Measurements from ENCODE around the gene PPOX.

Gene PPOX

GRCh38 chr1:161197560-161198193 lies 31.5 kb downstream of the PPOX start:
- H3K27ac ChIP-seq (ENCODE audit: low read depth, low read length, poor library complexity, severe bottlenecking): no peak overlapping the region
- H3F3A ChIP-seq (ENCODE audit: insufficient read depth, low read length): no peaks in the 10 kb centered on the region
- no peak for TF ChIP-seq EZH2 (IDR thresholded peaks at IDR 0.05; ENCODE audit: borderline replicate concordance, low read length)
- TF ChIP-seq CTCF (IDR thresholded peaks at IDR 0.05; ENCODE audit: low read length): no peak
- no peak overlapping the region for H3K4me2 ChIP-seq (ENCODE audit: low read length)
- no peaks in the 10 kb centered on the region for H3K36me3 ChIP-seq (ENCODE audit: insufficient read depth, low read length)
- no peak overlapping the region for H3K9ac ChIP-seq (ENCODE audit: low read length)
- peaks cover 16% of the 10 kb centered on the region for H3K4me1 ChIP-seq (ENCODE audit: insufficient read depth, low read length, severe bottlenecking)
- H3K9me2 ChIP-seq (ENCODE audit: low read depth, low read length): no peaks in the 10 kb centered on the region
- no peaks in the 10 kb centered on the region for H3K79me2 ChIP-seq (ENCODE audit: insufficient read depth, low read length)
- no peaks in the 10 kb centered on the region for H3K9me3 ChIP-seq (ENCODE audit: low read length)
- no peaks in the 10 kb centered on the region for H4K20me1 ChIP-seq (ENCODE audit: insufficient read depth, low read length)
- H3K4me3 ChIP-seq (ENCODE audit: low read depth, low read length, poor library complexity, severe bottlenecking): no peak overlapping the region
- H3K27me3 ChIP-seq (ENCODE audit: insufficient read depth, low read length): no peaks in the 10 kb centered on the region
- H2AFZ ChIP-seq (ENCODE audit: low read length): no peak overlapping the region

DNA sequence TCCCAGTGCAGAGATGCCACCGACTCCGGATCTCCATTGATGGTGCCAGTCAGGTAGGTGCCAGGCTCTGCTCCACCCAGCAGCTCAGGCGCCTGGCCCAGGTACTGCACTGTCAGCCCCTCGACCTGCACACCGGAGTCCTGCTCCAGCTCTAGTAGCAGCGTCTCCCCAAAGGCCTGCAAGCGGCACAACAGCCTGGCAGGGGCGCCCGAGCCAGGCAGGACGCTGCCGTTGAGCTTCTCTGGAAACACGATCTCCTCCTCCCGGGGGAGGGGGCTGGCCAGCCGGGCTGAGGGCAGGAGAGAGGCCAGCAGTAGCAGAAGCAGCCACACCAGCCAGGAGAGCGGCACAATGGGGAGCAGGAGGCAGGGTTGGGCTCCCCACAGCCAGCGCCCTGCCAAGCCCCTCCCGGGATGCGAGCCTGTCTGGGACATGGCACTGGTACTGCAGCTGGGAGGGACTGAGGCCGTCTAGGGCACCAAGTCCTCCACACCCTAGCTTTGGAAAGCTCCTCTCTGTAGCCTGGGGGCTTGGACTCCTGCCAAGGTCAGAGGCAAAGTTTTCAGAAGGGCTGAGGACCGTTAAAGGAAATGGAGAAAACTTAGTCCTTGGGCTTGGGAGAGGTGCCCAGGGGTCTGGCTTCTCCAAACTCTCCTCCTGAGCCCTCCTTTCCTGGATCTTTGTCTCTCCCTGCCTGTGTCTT lies 32.1 kb downstream of the PPOX start:
- H3K9me3 ChIP-seq (ENCODE audit: low read length): no peaks in the 10 kb centered on the region
- TF ChIP-seq CTCF (IDR thresholded peaks at IDR 0.05; ENCODE audit: low read length) (no peak), EZH2 (IDR thresholded peaks at IDR 0.05; ENCODE audit: borderline replicate concordance, low read length) (no peak)
- no peak overlapping the region for H3K4me2 ChIP-seq (ENCODE audit: low read length)
- no peaks in the 10 kb centered on the region for H3K9me2 ChIP-seq (ENCODE audit: low read depth, low read length)
- no peaks in the 10 kb centered on the region for H4K20me1 ChIP-seq (ENCODE audit: insufficient read depth, low read length)
- H3K36me3 ChIP-seq (ENCODE audit: insufficient read depth, low read length): 0 out of 2 replicates have a peak, but pooled peaks cover under 1% of the 10 kb centered on the region
- H3F3A ChIP-seq (ENCODE audit: insufficient read depth, low read length): no peaks in the 10 kb centered on the region
- H3K4me1 ChIP-seq (ENCODE audit: insufficient read depth, low read length, severe bottlenecking): peaks cover 22% of the 10 kb centered on the region
- H3K9ac ChIP-seq (ENCODE audit: low read length): no peak overlapping the region
- H3K79me2 ChIP-seq (ENCODE audit: insufficient read depth, low read length): no peaks in the 10 kb centered on the region
- H3K4me3 ChIP-seq (ENCODE audit: low read depth, low read length, poor library complexity, severe bottlenecking): no peak overlapping the region
- no peaks in the 10 kb centered on the region for H3K27me3 ChIP-seq (ENCODE audit: insufficient read depth, low read length)
- H3K27ac ChIP-seq (ENCODE audit: low read depth, low read length, poor library complexity, severe bottlenecking): no peak overlapping the region
- H2AFZ ChIP-seq (ENCODE audit: low read length): no peak overlapping the region

- Histone ChIP-seq H4K20me1 (ENCODE audit: insufficient read depth, low read length) (no peaks in the 10 kb centered on the region), H3K27ac (ENCODE audit: low read depth, low read length, poor library complexity, severe bottlenecking) (no peak within 1 kb of the TSS), H3K9ac (ENCODE audit: low read length) (no peak within 1 kb of the TSS), H3K27me3 (ENCODE audit: insufficient read depth, low read length) (no peaks in the 10 kb centered on the region), H3K36me3 (ENCODE audit: insufficient read depth, low read length) (peaks cover 7% of the 10 kb centered on the region; the same call in 1 of the 2 replicates), H3K9me3 (ENCODE audit: low read length) (no peaks in the 10 kb centered on the region), H3K4me2 (ENCODE audit: low read length) (no peak within 1 kb of the TSS), H3K79me2 (ENCODE audit: insufficient read depth, low read length) (no peaks in the 10 kb centered on the region), H3K4me3 (ENCODE audit: low read depth, low read length, poor library complexity, severe bottlenecking) (no peak within 1 kb of the TSS), H2AFZ (ENCODE audit: low read length) (no peak within 1 kb of the TSS), H3K9me2 (ENCODE audit: low read depth, low read length) (no peaks in the 10 kb centered on the region), H3F3A (ENCODE audit: insufficient read depth, low read length) (no peaks in the 10 kb centered on the region), H3K4me1 (ENCODE audit: insufficient read depth, low read length, severe bottlenecking) (peaks cover 27% of the 10 kb centered on the region)
- no peak for TF ChIP-seq CTCF (IDR thresholded peaks at IDR 0.05; ENCODE audit: low read length)
- no peak for TF ChIP-seq EZH2 (IDR thresholded peaks at IDR 0.05; ENCODE audit: borderline replicate concordance, low read length)
These were observed 32.7 kb downstream of the PPOX start, which contains the start of gene ADAMTS4 for GRCh38 chr1:161198897-161199431. Gene ADAMTS4 (minus strand): TSS chr1:161199054. CDS start chr1:161198627, 427 bp downstream.

All from OCI-LY1 (cell line).